Measurements from ENCODE around the gene CCL4L2.
A peak's percentile ranks its signal among the peaks of the same experiment; 100 is the strongest.
"Not testable (repeated sequence)": the region's sequence is repeated elsewhere in the genome, so short reads cannot be mapped to it uniquely, and the experiment has no call there.

CCL4L2 gene

DNA sequence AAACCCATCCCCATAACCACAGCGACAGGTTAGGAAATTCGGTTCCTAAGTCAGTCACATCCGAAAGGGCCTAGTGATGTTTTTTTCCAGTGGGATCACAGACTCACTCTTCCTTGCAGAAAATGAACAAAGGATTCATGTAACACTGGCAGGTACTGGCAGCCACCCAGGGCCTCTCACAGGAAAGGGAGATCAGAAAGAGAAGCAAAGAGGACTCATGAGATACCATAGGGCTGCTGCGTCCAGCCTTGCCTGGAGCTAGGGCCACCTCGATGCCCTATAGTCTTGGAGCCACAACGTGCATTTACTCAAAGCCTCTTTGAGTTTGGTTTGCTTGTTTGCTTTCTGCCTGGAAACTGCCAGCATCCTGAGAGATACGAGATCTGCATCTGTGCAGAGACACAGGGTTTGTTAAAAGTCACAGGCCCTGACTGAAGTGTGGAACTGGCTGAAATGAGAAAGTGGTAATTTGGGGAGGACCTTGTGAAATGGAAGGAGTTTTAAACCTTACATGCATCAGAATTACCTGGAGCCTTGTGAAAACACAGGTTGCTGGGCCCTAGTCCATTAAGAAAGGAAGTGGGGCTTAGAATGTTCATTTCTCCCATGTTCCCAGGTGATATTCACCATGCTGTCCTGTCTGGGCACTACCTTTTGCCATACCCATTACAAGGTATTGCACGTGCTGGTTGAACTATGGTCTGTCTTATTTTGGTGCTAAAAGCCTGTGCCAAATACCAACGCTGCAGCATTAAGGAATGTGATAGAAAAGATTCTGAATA is 20.1 kb upstream of the CCL4L2 start:
- not testable (repeated sequence) for H3K9me3 Mint-ChIP-seq; H3K36me3 Mint-ChIP-seq (ENCODE audit: low read depth); H3K4me3 Mint-ChIP-seq; DNase-seq; H3K27ac Mint-ChIP-seq
- H3K4me1 Mint-ChIP-seq (ENCODE audit: low read depth), result peaks cover 37% of the 10 kb centered on the region
- H3K27me3 Mint-ChIP-seq, result peaks cover 43% of the 10 kb centered on the region

GRCh38 chr17:36193216-36193775 is 17.6 kb upstream of the CCL4L2 start:
- Mint-ChIP-seq H3K27ac (no peak overlapping the region), H3K4me1 (ENCODE audit: low read depth) (peaks cover 40% of the 10 kb centered on the region), H3K9me3 (no peaks in the 10 kb centered on the region), H3K27me3 (peaks cover 31% of the 10 kb centered on the region), H3K36me3 (ENCODE audit: low read depth) (no peaks in the 10 kb centered on the region), H3K4me3 (no peak overlapping the region)
- no peak for DNase-seq

GRCh38 chr17:36194147-36194831 is 16.6 kb upstream of the CCL4L2 start:
- H3K27ac Mint-ChIP-seq; H3K9me3 Mint-ChIP-seq; H3K4me3 Mint-ChIP-seq; DNase-seq; H3K36me3 Mint-ChIP-seq (ENCODE audit: low read depth): not testable (repeated sequence)
- H3K27me3 Mint-ChIP-seq, result peaks cover 26% of the 10 kb centered on the region
- peaks cover 41% of the 10 kb centered on the region for H3K4me1 Mint-ChIP-seq (ENCODE audit: low read depth)

DNA sequence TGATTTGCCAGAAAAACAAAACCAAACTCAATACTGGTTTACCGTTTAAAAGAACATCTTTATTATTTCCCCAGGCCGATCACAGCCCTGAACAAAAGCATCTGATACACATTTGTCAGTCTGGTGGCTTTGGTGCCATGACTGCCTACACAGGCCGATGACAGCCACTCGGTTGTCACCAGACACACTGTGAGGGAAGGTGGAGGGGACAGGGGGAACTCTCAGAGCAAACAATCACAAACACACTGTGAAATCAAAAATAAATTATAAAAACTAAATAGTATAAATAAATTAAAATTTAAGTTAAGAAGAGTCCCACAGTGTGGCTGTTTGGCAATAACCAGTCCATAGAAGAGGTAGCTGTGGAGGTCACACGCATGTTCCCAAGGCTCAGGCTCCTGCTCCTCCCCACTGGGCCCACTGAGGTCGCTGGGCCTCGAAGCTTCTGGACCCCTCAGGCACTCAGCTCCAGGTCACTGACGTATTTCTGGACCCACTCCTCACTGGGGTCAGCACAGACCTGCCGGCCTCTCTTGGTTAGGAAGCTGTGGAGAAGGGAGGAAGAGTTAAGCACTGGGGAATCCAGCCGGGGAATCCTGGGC is 15.9 kb upstream of the CCL4L2 start:
- H3K4me1 Mint-ChIP-seq (ENCODE audit: low read depth), result peaks cover 45% of the 10 kb centered on the region
- not testable (repeated sequence) for H3K27ac Mint-ChIP-seq; H3K36me3 Mint-ChIP-seq (ENCODE audit: low read depth); DNase-seq; H3K9me3 Mint-ChIP-seq
- H3K4me3 Mint-ChIP-seq, result peak overlapping the region; percentile 1
- peaks cover 26% of the 10 kb centered on the region for H3K27me3 Mint-ChIP-seq

DNA sequence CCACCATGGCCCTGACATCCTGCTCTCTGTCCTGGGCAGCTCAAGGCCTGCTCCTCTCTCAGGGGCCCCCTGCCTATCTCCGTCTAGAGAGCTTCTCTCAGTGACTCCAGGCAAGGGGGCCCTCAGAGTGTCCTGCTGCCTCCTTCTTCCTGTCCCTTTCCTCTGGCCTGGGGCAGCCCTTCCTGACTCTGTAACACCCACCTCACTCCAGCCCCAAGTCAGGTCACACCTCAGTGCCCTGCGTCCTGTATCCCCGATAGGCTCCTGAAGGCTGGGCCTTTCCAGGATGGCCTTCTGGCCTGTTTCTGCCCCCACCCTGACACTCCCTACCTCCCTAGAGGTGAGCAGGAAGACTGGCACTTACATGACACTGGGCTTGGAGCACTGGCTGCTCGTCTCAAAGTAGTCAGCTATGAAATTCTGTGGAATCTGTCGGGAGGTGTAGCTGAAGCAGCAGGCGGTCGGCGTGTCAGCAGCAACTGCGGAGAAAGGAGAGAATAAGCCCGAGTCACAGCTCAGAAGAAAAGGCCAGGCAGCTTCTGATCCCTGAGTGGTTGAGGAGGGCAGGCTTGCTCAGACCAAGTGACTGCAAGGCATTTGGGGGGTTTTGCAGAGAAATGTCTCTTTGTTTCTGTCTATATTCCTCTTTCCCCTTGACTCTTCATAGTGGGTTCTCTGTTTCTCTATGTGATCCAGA is 15.3 kb upstream of the CCL4L2 start:
- H3K36me3 Mint-ChIP-seq (ENCODE audit: low read depth), result no peaks in the 10 kb centered on the region
- H3K27ac Mint-ChIP-seq, result peak overlapping the region; percentile 14
- no peak for DNase-seq
- peaks cover 26% of the 10 kb centered on the region for H3K27me3 Mint-ChIP-seq
- peak overlapping the region; percentile 1 for H3K4me3 Mint-ChIP-seq
- peaks cover 40% of the 10 kb centered on the region for H3K4me1 Mint-ChIP-seq (ENCODE audit: low read depth)
- no peaks in the 10 kb centered on the region for H3K9me3 Mint-ChIP-seq

DNA sequence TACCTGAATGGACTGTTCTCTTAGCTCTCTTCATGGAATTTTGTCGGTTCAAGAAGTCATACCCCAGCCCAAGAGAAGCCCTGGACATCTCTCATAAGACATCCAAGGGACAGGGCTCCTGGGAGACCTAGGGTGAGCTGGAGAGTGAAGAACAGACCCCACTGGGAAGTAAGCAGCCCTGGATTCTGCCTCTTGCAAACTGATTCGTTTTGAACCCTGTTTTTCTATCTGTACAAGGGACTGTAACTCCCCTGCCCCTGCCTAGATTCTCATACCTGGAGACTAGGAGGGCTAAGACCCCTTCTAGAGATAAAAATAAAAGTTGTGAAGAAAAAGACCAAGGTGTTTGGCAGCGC is 14.8 kb upstream of the CCL4L2 start:
- Mint-ChIP-seq H3K4me1 (ENCODE audit: low read depth) (peaks cover 37% of the 10 kb centered on the region), H3K27ac (peak overlapping the region; percentile 66), H3K36me3 (ENCODE audit: low read depth) (no peaks in the 10 kb centered on the region), H3K27me3 (peaks cover 21% of the 10 kb centered on the region), H3K4me3 (peak overlapping the region; percentile 9), H3K9me3 (no peaks in the 10 kb centered on the region)
- DNase-seq, result no peak

GRCh38 chr17:36197387-36197703 is 13.5 kb upstream of the CCL4L2 start:
- no peak for DNase-seq
- H3K4me1 Mint-ChIP-seq (ENCODE audit: low read depth), result peaks cover 38% of the 10 kb centered on the region
- H3K9me3 Mint-ChIP-seq, result no peaks in the 10 kb centered on the region
- H3K36me3 Mint-ChIP-seq (ENCODE audit: low read depth), result no peaks in the 10 kb centered on the region
- peak overlapping the region; percentile 66 for H3K27ac Mint-ChIP-seq
- H3K27me3 Mint-ChIP-seq, result peaks cover 24% of the 10 kb centered on the region
- peak overlapping the region; percentile 9 for H3K4me3 Mint-ChIP-seq

- DNase-seq, result peak; percentile 44
- peaks cover 38% of the 10 kb centered on the region for H3K4me1 Mint-ChIP-seq (ENCODE audit: low read depth)
- peak overlapping the region; percentile 51 for H3K27ac Mint-ChIP-seq
- no peaks in the 10 kb centered on the region for H3K9me3 Mint-ChIP-seq
- H3K27me3 Mint-ChIP-seq, result peaks cover 26% of the 10 kb centered on the region
- H3K4me3 Mint-ChIP-seq, result no peak overlapping the region
- no peaks in the 10 kb centered on the region for H3K36me3 Mint-ChIP-seq (ENCODE audit: low read depth)
Measured at GRCh38 chr17:36198831-36199465, 11.9 kb upstream of the CCL4L2 start.

GRCh38 chr17:36201102-36201501 is 9.8 kb upstream of the CCL4L2 start:
- Mint-ChIP-seq H3K27me3 (peaks cover 23% of the 10 kb centered on the region), H3K4me1 (ENCODE audit: low read depth) (peaks cover 42% of the 10 kb centered on the region)
- H3K36me3 Mint-ChIP-seq (ENCODE audit: low read depth); H3K9me3 Mint-ChIP-seq; H3K4me3 Mint-ChIP-seq; DNase-seq; H3K27ac Mint-ChIP-seq: not testable (repeated sequence)

- Mint-ChIP-seq H3K27me3 (peaks cover 23% of the 10 kb centered on the region), H3K4me1 (ENCODE audit: low read depth) (peaks cover 44% of the 10 kb centered on the region)
- H3K36me3 Mint-ChIP-seq (ENCODE audit: low read depth); DNase-seq; H3K27ac Mint-ChIP-seq; H3K9me3 Mint-ChIP-seq; H3K4me3 Mint-ChIP-seq: not testable (repeated sequence)
Measured at GRCh38 chr17:36201506-36201905, 9.4 kb upstream of the CCL4L2 start.

- H3K27ac Mint-ChIP-seq, result no peak overlapping the region
- peaks cover 38% of the 10 kb centered on the region for H3K4me1 Mint-ChIP-seq (ENCODE audit: low read depth)
Measured at GRCh38 chr17:36203335-36203734, 7.5 kb upstream of the CCL4L2 start.

GRCh38 chr17:36204724-36205500 is 6.0 kb upstream of the CCL4L2 start:
- no peaks in the 10 kb centered on the region for H3K36me3 Mint-ChIP-seq (ENCODE audit: low read depth)
- H3K4me1 Mint-ChIP-seq (ENCODE audit: low read depth), result peaks cover 23% of the 10 kb centered on the region
- no peaks in the 10 kb centered on the region for H3K9me3 Mint-ChIP-seq
- H3K27me3 Mint-ChIP-seq, result peaks cover 18% of the 10 kb centered on the region
- no peak overlapping the region for H3K4me3 Mint-ChIP-seq
- no peak for DNase-seq
- no peak overlapping the region for H3K27ac Mint-ChIP-seq

More at GRCh38 chr17:36203335-36203734, 7.5 kb upstream of the CCL4L2 start:
- Mint-ChIP-seq H3K27me3 (peaks cover 18% of the 10 kb centered on the region), H3K36me3 (ENCODE audit: low read depth) (no peaks in the 10 kb centered on the region), H3K9me3 (no peaks in the 10 kb centered on the region), H3K4me3 (no peak overlapping the region)
- DNase-seq, result no peak

- no peak overlapping the region for H3K4me3 Mint-ChIP-seq
- no peak for DNase-seq
- H3K4me1 Mint-ChIP-seq (ENCODE audit: low read depth), result peaks cover 24% of the 10 kb centered on the region
- no peaks in the 10 kb centered on the region for H3K36me3 Mint-ChIP-seq (ENCODE audit: low read depth)
- H3K27me3 Mint-ChIP-seq, result peaks cover 17% of the 10 kb centered on the region
- no peaks in the 10 kb centered on the region for H3K9me3 Mint-ChIP-seq
- no peak overlapping the region for H3K27ac Mint-ChIP-seq
Measured at GRCh38 chr17:36205637-36206485, 5.0 kb upstream of the CCL4L2 start.
